WTC11 (cell line): Measurements from ENCODE around the gene STK16. TPM values are rescaled to one million over a fixed set of nuclear protein-coding genes. Genes with fewer than 3 reads are reported as not detected.
A peak's percentile ranks its signal among the peaks of the same experiment; 100 is the strongest.

Experiments used
- CREM ChIP-seq: sonication (generic); formaldehyde crosslinking; IDR thresholded peaks from 2 replicates; pipeline ENCODE4 v1.8.1; 2022; ENCODE audit warnings: mild to moderate bottlenecking, missing genetic modification reagents, moderate library complexity
- FOXJ3 ChIP-seq: sonication (generic); formaldehyde crosslinking; IDR thresholded peaks from 2 replicates; pipeline ENCODE4 v1.9.0; 2021; ENCODE audit warnings: missing genetic modification reagents, mild to moderate bottlenecking, borderline replicate concordance
- FOXK1 ChIP-seq: sonication (generic); formaldehyde crosslinking; IDR thresholded peaks from 2 replicates; pipeline ENCODE4 v1.8.0; 2022; ENCODE audit warnings: mild to moderate bottlenecking, moderate library complexity, missing genetic modification reagents
- GABPB1 ChIP-seq: sonication (generic); formaldehyde crosslinking; IDR thresholded peaks from 2 replicates; pipeline ENCODE4 v1.8.1; 2023; ENCODE audit warnings: mild to moderate bottlenecking, missing genetic modification reagents
- GRHL2 ChIP-seq: fragments of 250-450 bp; sonication (Bioruptor Pico); IDR thresholded peaks from 2 replicates; pipeline ENCODE4 v1.8.0; 2022; ENCODE audit warnings: mild to moderate bottlenecking, moderate library complexity; ENCODE audit not compliant: insufficient replicate concordance, severe bottlenecking
- MYBL2 ChIP-seq: sonication (generic); formaldehyde crosslinking; IDR thresholded peaks from 2 replicates; pipeline ENCODE4 v1.8.1; 2023; ENCODE audit warnings: mild to moderate bottlenecking, moderate library complexity, missing genetic modification reagents
- NFATC4 ChIP-seq: fragments of 250-450 bp; sonication (Bioruptor Pico); IDR thresholded peaks from 2 replicates; pipeline ENCODE4 v1.9.0; 2021; ENCODE audit warnings: mild to moderate bottlenecking
- NFE2L1 ChIP-seq: sonication (generic); formaldehyde crosslinking; IDR thresholded peaks from 2 replicates; pipeline ENCODE4 v1.8.1; 2023; ENCODE audit warnings: missing genetic modification reagents
- NR3C1 ChIP-seq: sonication (generic); formaldehyde crosslinking; conservative IDR thresholded peaks from 2 replicates; pipeline ENCODE4 v1.8.1; 2023; ENCODE audit warnings: low read depth, mild to moderate bottlenecking, missing genetic modification reagents
- RORB ChIP-seq: fragments of 250-450 bp; sonication (Bioruptor Pico); IDR thresholded peaks from 2 replicates; pipeline ENCODE4 v1.9.0; 2021; ENCODE audit warnings: mild to moderate bottlenecking
- SMAD4 ChIP-seq: sonication (generic); formaldehyde crosslinking; IDR thresholded peaks from 2 replicates; pipeline ENCODE4 v1.8.0; 2022; ENCODE audit warnings: mild to moderate bottlenecking, missing genetic modification reagents
- TEAD1 ChIP-seq: sonication (generic); formaldehyde crosslinking; IDR thresholded peaks from 2 replicates; pipeline ENCODE4 v1.8.0; 2022; ENCODE audit warnings: mild to moderate bottlenecking, missing genetic modification reagents
- TEAD4 ChIP-seq: sonication (generic); formaldehyde crosslinking; IDR thresholded peaks from 2 replicates; pipeline ENCODE4 v1.8.0; 2022; ENCODE audit warnings: mild to moderate bottlenecking, missing genetic modification reagents
- ZNF121 ChIP-seq: sonication (generic); formaldehyde crosslinking; IDR thresholded peaks from 2 replicates; pipeline ENCODE4 v1.8.0; 2023; ENCODE audit warnings: missing genetic modification reagents
- ZNF416 ChIP-seq: fragments of 250-450 bp; sonication (Bioruptor Pico); IDR thresholded peaks from 2 replicates; pipeline ENCODE4 v1.9.0; 2021; ENCODE audit warnings: mild to moderate bottlenecking, inconsistent platforms
- total RNA-seq: library from RNA; stranded (reverse); gene quantifications from 3 replicates; pipeline ENCODE4 v1.2.3, GENCODE V29; 2021
- TF ChIP-seq, protein P1 (sequence below): sonication (generic); formaldehyde crosslinking; IDR thresholded peaks from 2 replicates; pipeline ENCODE4 v1.8.1; 2023; ENCODE audit warnings: mild to moderate bottlenecking, missing genetic modification reagents, moderate library complexity
- TF ChIP-seq, protein P2 (sequence below): sonication (generic); formaldehyde crosslinking; IDR thresholded peaks from 2 replicates; pipeline ENCODE4 v1.8.0; 2022; ENCODE audit warnings: mild to moderate bottlenecking, missing genetic modification reagents
- TF ChIP-seq, protein P3 (sequence below): sonication (generic); formaldehyde crosslinking; IDR thresholded peaks from 2 replicates; pipeline ENCODE4 v1.8.1; 2023; ENCODE audit warnings: mild to moderate bottlenecking, missing genetic modification reagents
- TF ChIP-seq, protein P4 (sequence below): fragments of 250-450 bp; sonication (Bioruptor Pico); IDR thresholded peaks from 2 replicates; pipeline ENCODE4 v1.9.0; 2021; ENCODE audit warnings: mild to moderate bottlenecking, borderline replicate concordance
- TF ChIP-seq, protein P5 (sequence below): fragments of 250-450 bp; sonication (Bioruptor Pico); IDR thresholded peaks from 2 replicates; pipeline ENCODE4 v1.9.0; 2021; ENCODE audit warnings: moderate library complexity, mild to moderate bottlenecking, inconsistent platforms, borderline replicate concordance
- TF ChIP-seq, protein P6 (sequence below): sonication (generic); formaldehyde crosslinking; IDR thresholded peaks from 2 replicates; pipeline ENCODE4 v1.8.1; 2022; ENCODE audit warnings: low read depth, missing genetic modification reagents, borderline replicate concordance
- TF ChIP-seq, protein P7 (sequence below): fragments of 250-450 bp; sonication (Bioruptor Pico); IDR thresholded peaks from 2 replicates; pipeline ENCODE4 v2.1.2; 2022; ENCODE audit warnings: mild to moderate bottlenecking, moderate library complexity
- TF ChIP-seq, protein P8 (sequence below): fragments of 250-450 bp; sonication (Bioruptor Pico); IDR thresholded peaks from 2 replicates; pipeline ENCODE4 v1.9.0; 2021; ENCODE audit warnings: mild to moderate bottlenecking

STK16 gene
- total RNA-seq, 1 experiment from 2014 or later: 27.5 TPM

DNA sequence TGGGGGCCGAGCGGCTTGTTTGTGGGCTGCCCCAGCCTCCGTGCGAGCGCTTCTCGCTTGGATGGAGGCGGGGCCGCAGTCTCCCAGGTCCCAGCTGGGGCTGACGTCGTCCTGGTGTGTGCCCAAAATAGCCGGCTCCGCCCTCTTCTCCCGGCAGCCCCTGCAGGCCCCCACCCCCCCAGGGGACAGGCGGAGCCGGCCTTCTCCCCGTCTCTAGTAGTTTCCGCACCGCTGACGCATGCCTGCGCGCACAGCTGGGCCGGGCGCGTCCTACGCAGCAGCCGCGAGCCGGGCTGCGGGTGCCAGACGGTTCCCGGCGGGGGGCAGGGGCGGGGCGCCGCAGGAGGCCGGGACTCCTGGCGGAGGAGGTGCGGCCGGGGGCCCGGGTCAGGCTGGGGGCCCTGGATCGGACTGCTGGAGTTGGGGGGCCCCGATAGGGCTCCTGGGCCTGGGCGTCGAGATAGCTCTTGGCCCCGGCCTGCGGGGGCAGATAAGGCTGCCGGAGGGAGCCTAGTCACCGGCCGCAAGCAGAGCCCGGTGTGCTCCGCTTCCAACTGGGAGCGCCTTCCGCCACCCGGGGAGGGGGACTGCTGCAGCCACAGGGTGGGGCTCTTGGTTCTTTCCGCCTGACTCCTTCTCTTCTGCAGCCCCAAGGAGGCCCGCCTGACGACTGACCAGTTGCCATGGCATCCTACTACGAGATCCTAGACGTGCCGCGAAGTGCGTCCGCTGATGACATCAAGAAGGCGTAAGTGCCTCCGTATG, 34.1 kb downstream of the STK16 start, which contains the start of gene DNAJB2 (continued):
- TF ChIP-seq FOXJ3 (no peak), FOXK1 (CRISPR knock-in tag) (peak; percentile 85), RORB (no peak), ZNF416 (no peak), CREM (CRISPR knock-in tag) (peak; percentile 74; the same call in 1 of the 2 replicates), NFATC4 (CRISPR knock-in tag) (no peak), GRHL2 (CRISPR knock-in tag) (no peak), ZNF121 (CRISPR knock-in tag) (no peak), GABPB1 (CRISPR knock-in tag) (peak; percentile 73), NFE2L1 (CRISPR knock-in tag) (no peak), MYBL2 (CRISPR knock-in tag) (no peak), SMAD4 (CRISPR knock-in tag) (no peak), TEAD4 (CRISPR knock-in tag) (no peak), NR3C1 (no peak), TEAD1 (CRISPR knock-in tag) (peak; percentile 42; the same call in 1 of the 2 replicates)
- TF ChIP-seq, protein P1, sequence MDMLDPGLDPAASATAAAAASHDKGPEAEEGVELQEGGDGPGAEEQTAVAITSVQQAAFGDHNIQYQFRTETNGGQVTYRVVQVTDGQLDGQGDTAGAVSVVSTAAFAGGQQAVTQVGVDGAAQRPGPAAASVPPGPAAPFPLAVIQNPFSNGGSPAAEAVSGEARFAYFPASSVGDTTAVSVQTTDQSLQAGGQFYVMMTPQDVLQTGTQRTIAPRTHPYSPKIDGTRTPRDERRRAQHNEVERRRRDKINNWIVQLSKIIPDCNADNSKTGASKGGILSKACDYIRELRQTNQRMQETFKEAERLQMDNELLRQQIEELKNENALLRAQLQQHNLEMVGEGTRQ (CRISPR knock-in tag): 0 out of 2 replicates have a peak, but pooled peaks have one; percentile 12
- TF ChIP-seq, protein P2, sequence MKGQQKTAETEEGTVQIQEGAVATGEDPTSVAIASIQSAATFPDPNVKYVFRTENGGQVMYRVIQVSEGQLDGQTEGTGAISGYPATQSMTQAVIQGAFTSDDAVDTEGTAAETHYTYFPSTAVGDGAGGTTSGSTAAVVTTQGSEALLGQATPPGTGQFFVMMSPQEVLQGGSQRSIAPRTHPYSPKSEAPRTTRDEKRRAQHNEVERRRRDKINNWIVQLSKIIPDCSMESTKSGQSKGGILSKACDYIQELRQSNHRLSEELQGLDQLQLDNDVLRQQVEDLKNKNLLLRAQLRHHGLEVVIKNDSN: no peak
- TF ChIP-seq, protein P3, sequence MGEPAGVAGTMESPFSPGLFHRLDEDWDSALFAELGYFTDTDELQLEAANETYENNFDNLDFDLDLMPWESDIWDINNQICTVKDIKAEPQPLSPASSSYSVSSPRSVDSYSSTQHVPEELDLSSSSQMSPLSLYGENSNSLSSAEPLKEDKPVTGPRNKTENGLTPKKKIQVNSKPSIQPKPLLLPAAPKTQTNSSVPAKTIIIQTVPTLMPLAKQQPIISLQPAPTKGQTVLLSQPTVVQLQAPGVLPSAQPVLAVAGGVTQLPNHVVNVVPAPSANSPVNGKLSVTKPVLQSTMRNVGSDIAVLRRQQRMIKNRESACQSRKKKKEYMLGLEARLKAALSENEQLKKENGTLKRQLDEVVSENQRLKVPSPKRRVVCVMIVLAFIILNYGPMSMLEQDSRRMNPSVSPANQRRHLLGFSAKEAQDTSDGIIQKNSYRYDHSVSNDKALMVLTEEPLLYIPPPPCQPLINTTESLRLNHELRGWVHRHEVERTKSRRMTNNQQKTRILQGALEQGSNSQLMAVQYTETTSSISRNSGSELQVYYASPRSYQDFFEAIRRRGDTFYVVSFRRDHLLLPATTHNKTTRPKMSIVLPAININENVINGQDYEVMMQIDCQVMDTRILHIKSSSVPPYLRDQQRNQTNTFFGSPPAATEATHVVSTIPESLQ (CRISPR knock-in tag): no peak
- TF ChIP-seq, protein P4, sequence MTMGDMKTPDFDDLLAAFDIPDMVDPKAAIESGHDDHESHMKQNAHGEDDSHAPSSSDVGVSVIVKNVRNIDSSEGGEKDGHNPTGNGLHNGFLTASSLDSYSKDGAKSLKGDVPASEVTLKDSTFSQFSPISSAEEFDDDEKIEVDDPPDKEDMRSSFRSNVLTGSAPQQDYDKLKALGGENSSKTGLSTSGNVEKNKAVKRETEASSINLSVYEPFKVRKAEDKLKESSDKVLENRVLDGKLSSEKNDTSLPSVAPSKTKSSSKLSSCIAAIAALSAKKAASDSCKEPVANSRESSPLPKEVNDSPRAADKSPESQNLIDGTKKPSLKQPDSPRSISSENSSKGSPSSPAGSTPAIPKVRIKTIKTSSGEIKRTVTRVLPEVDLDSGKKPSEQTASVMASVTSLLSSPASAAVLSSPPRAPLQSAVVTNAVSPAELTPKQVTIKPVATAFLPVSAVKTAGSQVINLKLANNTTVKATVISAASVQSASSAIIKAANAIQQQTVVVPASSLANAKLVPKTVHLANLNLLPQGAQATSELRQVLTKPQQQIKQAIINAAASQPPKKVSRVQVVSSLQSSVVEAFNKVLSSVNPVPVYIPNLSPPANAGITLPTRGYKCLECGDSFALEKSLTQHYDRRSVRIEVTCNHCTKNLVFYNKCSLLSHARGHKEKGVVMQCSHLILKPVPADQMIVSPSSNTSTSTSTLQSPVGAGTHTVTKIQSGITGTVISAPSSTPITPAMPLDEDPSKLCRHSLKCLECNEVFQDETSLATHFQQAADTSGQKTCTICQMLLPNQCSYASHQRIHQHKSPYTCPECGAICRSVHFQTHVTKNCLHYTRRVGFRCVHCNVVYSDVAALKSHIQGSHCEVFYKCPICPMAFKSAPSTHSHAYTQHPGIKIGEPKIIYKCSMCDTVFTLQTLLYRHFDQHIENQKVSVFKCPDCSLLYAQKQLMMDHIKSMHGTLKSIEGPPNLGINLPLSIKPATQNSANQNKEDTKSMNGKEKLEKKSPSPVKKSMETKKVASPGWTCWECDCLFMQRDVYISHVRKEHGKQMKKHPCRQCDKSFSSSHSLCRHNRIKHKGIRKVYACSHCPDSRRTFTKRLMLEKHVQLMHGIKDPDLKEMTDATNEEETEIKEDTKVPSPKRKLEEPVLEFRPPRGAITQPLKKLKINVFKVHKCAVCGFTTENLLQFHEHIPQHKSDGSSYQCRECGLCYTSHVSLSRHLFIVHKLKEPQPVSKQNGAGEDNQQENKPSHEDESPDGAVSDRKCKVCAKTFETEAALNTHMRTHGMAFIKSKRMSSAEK (CRISPR knock-in tag): no peak
- TF ChIP-seq, protein P5, sequence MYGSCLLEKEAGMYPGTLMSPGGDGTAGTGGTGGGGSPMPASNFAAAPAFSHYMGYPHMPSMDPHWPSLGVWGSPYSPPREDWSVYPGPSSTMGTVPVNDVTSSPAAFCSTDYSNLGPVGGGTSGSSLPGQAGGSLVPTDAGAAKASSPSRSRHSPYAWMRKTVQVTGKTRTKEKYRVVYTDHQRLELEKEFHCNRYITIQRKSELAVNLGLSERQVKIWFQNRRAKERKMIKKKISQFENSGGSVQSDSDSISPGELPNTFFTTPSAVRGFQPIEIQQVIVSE (CRISPR knock-in tag): no peak
- TF ChIP-seq, protein P6, sequence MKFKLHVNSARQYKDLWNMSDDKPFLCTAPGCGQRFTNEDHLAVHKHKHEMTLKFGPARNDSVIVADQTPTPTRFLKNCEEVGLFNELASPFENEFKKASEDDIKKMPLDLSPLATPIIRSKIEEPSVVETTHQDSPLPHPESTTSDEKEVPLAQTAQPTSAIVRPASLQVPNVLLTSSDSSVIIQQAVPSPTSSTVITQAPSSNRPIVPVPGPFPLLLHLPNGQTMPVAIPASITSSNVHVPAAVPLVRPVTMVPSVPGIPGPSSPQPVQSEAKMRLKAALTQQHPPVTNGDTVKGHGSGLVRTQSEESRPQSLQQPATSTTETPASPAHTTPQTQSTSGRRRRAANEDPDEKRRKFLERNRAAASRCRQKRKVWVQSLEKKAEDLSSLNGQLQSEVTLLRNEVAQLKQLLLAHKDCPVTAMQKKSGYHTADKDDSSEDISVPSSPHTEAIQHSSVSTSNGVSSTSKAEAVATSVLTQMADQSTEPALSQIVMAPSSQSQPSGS (CRISPR knock-in tag): no peak
- TF ChIP-seq, protein P7, sequence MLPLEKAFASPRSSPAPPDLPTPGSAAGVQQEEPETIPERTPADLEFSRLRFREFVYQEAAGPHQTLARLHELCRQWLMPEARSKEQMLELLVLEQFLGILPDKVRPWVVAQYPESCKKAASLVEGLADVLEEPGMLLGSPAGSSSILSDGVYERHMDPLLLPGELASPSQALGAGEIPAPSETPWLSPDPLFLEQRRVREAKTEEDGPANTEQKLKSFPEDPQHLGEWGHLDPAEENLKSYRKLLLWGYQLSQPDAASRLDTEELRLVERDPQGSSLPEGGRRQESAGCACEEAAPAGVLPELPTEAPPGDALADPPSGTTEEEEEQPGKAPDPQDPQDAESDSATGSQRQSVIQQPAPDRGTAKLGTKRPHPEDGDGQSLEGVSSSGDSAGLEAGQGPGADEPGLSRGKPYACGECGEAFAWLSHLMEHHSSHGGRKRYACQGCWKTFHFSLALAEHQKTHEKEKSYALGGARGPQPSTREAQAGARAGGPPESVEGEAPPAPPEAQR (CRISPR knock-in tag): no peak
- TF ChIP-seq, protein P8, sequence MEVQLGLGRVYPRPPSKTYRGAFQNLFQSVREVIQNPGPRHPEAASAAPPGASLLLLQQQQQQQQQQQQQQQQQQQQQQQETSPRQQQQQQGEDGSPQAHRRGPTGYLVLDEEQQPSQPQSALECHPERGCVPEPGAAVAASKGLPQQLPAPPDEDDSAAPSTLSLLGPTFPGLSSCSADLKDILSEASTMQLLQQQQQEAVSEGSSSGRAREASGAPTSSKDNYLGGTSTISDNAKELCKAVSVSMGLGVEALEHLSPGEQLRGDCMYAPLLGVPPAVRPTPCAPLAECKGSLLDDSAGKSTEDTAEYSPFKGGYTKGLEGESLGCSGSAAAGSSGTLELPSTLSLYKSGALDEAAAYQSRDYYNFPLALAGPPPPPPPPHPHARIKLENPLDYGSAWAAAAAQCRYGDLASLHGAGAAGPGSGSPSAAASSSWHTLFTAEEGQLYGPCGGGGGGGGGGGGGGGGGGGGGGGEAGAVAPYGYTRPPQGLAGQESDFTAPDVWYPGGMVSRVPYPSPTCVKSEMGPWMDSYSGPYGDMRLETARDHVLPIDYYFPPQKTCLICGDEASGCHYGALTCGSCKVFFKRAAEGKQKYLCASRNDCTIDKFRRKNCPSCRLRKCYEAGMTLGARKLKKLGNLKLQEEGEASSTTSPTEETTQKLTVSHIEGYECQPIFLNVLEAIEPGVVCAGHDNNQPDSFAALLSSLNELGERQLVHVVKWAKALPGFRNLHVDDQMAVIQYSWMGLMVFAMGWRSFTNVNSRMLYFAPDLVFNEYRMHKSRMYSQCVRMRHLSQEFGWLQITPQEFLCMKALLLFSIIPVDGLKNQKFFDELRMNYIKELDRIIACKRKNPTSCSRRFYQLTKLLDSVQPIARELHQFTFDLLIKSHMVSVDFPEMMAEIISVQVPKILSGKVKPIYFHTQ (CRISPR knock-in tag): no peak
